ENCODE data around the gene SOCS2. TPM values are rescaled to one million over a fixed set of nuclear protein-coding genes. Genes with fewer than 3 reads are reported as not detected.
"Not testable (repeated sequence)": the region's sequence is repeated elsewhere in the genome, so short reads cannot be mapped to it uniquely, and the experiment has no call there.

The SOCS2 gene, protein sequence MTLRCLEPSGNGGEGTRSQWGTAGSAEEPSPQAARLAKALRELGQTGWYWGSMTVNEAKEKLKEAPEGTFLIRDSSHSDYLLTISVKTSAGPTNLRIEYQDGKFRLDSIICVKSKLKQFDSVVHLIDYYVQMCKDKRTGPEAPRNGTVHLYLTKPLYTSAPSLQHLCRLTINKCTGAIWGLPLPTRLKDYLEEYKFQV
- 16.6 TPM for polyA plus RNA-seq (ENCODE audit: insufficient read length)

DNA sequence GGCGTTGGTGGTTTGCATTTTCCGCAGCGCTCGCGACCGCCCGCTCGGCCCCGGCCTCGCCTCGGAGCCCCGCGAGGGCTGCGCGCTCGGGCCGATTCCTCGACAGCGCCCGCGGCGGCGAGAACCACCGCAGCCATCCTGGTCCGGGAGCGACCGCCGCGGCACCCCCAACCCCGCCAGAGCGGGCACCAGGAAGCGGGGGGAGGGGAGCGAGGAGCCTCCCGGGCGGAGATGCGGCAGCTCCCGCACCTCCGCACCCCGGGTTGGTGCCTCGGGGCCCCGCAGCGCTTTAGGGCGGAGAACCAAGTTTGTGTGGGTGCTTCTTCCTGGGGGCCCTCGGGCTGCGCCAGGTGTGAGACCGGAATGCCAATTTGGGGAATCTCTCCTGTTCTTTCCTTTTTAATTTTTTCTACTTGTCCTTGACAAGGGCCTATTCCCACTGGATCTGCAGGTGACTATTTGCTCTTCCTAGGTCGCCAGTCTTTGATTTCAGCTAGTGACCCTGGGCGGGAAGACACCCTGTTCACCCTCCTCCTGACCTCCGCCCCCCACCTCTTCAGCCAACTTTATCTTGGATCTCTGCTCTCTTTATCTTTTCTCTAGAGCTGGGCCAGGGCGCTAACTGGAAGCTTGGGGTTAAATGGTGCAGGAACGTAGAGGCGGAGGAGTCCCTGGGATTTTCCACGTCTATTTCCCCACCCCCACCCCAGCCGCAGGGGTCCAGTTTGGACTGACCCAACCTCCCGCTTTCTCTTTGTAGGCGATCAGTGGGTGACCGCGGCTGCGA is at the start of gene SOCS2:
Gene SOCS2 (plus strand): TSS at position 751 of the 787 bp plus-strand sequence. CDS start 223 bp downstream, outside the sequence.
- DNase-seq: peak; percentile 60

DNA sequence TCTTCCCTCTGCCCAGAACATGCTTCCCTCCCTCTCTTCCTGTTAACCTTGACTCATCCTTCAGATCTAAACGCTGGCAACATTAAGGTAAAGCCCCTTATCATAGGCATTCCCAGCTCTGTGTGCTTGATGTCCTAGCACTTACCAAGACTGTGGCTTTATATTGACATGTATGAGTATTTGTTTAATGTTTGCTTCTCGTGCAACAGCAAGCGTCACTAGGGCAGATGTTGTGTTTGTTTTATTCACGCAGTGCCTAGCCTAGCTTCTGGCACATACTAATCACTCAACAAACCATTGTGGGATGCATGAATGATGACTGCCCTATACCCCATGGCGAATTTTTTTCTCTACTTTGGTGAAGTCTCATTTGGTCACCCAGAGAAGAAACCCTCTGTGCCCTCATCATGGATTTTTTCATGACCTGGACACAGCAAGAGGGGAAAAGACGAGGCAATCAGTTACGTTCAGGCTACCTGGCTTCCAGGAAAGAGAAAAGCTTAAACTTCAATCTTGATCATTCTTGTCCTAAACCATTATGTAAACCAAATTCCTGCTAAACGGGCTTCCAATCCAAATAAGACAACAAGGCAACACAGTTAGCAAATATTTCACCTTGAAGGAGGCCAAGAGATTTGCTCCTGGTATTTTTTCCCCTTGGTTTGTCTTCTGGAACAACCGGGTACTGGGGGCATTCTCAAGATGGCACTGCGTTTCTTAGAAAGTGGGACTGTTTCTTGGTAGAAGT is 47.9 kb upstream of the SOCS2 start:
- no peak for DNase-seq

DNA sequence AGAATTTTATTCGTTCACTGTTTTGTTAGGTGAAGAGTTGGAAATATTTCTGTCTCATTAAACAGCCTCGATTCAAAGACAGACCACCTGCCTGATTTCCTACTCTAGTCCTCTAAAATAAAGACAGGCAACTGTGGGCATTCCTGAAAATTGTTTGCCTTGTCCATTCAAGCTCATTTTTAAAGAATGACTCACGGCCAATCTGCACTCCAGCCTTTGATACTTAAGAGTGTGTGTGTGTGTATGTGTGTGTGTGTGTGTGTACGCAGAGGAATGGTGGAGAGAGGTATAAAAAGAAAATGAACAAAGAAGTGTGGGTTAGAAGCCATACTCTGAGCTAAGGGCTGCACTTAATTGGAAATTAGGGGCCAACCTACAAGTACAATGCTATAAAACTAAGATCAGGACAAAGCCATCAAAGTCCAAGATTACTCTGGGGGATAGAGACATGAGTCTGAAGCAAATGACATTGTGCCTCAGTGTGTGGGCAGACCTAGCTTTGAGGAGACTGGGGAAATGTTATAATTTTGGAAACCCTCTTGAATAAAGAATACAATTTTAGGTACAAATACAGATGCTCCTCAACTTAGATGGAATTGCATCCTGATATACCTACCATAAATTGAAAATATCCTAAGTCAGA is 45.6 kb upstream of the SOCS2 start:
- DNase-seq: no peak

DNA sequence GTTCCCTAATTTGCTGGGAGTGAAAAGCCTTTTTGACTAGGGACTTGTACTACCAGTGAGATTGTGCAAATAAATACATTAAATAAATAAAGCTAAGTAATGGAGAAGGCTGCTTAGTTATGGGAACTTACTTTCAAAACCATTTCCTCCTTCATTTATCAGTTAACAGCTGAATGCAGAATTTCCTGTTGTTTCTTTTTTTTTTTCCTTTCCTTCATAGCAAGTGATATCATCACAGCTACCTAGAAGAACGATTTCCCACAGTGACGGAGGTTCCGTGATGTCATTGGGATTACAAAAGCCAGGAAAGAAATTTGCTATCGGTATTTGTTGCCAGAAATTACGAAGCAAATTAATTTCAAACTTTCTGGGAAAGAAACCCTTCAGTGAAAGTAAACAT is 42.1 kb upstream of the SOCS2 start:
- DNase-seq: no peak

DNA sequence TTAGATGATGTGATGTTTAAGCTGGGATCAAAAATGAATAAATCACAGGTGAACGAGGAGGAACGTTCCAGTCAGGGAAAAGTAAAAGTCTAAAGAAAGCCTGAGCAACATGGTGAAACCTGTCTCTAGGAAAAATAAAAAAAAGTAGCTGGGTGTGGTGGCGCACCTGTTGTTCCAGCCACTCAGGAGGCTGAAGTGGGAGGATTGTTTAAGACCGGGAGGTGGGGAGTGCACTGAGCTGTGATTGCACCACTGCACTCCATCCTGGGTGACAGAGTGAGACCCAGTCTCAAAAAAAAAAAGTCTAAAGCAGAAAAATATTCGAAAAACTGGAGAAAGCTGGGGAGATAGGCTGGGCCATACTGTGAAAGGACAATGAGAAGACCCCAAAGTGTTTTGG is 39.2 kb upstream of the SOCS2 start:
- DNase-seq: no peak

DNA sequence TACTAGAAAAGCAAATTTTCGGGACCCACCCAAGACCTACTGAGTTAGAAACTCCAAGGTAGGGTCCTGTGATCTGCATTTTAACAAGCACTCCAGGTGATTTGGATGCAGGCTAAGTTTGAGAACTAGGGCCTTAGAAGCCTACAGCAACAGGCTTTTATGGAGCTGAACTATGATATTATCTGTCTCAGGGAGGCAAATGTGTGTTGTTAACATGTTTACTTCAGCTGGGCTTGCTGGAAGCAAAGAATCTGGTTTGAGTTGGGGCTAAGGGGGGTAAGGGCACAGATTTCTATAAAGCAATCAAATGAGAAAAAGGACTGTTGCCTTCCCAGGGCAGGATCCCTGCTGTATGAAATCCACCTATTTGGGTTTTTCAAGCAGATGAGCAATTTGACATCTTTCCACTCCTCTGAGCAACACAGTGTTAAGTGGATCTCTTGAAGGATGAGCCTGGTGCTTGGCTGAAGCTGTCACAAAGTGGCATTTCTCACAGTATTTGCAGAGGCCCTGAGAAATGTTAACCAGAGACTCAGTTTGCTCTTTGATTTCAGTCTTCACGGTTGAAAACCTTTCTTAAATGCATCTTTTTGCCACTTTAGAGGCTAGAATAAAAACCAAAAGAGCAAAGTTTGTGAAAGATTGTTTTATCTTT is 36.2 kb upstream of the SOCS2 start:
- DNase-seq: no peak

DNA sequence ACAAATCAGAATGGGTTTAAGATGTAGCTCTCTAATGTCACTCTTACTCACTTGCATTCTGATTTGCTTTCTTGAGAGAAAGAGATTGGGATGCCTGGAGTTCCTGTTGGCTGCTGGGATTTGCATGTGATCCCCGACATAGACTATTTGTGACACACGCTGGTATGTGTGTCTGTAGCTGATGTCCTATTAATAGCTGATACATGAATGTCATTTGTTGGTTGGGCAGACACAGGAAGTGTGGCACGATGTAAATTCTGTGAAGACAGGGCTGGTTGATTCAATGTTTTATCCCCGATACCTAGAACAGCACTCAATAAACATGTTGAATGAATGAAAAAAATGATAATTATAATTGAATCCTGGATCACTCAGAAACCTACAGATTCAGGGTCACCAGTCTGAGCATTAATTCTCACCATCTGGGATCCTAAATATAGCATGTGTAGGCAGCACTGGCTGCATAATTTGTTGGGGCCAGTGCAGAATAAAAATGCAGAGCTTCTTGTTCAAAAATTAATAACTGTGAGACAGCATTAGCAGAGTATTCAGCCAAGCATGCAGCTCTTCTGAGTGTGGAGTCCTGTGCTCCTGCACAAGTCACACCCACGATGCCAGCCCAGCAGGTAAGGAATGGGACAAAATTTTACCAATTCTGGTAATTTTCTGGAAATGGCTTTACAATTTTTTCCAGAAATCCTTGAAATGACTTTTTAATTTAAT is 35.5 kb upstream of the SOCS2 start:
- no peak for DNase-seq

DNA sequence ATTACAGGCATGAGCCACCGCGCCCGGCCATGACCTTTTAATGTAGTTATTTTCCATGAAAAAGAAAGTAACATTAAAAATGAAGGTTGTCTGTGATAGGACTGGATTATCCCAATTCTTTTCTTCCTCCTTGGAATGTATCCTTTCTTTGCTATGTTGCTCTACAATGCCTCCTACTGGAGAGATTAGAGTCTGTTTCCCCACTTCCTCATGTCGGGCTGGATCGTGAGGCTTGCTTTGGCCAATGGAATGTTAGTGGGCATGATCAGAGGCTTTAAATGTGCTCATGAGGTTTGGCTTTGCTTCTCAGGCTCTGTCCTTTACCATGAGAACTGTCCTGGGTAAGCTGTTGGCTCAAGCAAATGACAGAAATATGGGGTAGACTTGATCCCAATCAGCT is 34.7 kb upstream of the SOCS2 start:
- DNase-seq: no peak

DNA sequence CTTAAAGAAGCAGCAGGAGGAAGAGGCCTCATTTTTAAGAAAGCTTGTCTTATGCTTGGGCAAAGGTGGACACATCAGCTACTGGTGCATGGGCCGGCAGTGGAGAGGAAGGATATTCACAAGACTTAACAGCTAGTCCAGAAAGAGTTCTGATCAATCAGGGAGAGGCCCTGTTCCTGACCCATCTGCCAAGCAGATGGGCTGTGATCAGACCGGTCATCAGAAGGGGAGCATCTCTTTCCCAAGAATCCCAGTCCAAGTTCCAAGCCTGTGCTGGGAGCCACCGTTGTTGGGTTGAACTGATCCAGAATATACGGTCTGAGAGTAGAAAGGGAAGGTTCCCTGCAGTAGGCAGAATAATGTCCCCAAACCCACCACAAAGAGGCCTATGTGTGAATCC is 32.7 kb upstream of the SOCS2 start:
- no peak for DNase-seq

DNA sequence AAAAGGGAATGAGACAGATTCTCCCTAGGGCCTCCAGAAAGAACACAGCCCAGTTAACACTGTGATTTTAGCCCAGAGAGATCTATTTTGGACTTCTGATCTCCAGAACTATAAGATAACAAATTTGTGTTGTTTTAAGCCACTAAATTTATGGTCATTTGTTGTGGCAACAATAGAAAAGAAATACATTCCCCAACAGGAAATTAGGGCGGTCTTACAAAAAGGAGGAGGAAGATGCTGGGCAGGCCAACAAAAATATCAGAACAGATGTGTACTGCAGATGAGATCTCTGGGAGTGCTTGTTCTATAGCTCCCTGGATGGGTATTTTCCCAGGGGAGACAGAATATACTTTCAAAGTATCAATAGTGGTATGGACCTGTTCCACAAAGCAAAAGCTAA is 32.0 kb upstream of the SOCS2 start:
- DNase-seq: no peak

DNA sequence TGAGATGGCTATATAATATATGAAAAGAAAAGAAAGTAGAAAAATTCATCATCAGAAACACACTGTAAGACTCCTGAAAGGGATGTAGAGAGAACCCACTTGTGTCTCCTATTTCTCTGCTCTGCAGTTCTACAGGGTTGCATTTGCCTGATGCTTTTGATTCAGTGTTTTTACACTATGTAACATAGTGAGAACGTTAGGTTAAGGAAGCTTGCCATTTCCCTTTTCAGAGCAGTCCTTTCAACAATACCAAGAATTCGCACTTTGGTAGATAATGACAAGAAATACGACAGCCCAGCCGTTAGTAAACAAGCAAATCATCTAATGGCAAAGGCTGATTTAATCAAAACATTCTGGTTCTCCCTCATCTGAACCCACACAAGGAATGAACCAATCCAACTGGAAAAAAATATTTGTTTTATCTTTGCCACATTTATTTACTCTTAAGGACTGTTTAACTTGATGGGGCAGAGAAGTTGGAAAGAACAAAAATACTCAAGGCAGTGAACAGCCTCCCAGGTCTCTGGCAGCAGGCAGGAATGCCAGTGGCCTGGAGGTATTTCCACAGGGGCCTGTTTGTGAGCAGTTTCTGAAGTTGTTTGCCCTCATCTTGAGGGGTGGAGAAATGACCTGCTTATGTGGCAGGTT is 30.8 kb upstream of the SOCS2 start:
- DNase-seq: no peak

DNA sequence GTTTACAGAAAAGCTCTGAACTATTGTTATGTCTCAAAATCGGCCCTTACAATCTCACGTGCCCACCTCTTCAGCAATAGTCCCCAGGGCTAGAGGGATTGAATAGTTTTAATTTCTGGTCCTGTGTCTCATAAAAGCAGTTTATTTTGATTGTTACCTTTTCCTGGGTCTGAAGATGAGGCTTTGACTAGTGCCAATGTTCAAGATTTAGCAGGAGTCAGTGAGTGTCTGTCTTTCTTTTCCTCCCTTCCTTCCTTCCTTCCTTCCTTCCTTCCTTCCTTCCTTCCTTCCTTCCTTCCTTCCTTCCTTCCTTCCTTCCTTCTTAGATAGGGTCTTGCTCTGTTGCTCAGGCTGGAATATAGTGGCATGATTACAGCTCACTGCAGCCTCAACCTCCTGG is 24.7 kb upstream of the SOCS2 start:
- DNase-seq: no peak

DNA sequence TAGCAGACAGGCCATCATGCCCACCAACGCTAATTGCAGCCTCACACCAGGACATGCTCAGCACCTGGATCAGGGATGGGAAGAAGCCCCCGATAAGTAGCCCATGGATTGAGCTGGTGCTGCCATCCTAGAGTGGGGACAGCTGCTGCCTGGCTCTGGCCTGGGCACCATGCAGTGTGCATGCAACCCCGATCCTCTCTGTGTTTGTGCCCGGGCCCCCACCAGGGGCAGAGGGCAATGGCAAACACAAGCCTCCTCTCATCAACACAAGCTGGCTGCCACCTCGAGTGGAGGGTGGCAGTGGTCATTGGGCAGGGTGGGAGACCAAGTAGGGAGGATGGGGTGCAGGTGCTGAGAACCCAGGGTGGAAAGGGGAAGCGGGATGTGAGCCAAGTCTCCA is 23.3 kb upstream of the SOCS2 start:
- DNase-seq: no peak

DNA sequence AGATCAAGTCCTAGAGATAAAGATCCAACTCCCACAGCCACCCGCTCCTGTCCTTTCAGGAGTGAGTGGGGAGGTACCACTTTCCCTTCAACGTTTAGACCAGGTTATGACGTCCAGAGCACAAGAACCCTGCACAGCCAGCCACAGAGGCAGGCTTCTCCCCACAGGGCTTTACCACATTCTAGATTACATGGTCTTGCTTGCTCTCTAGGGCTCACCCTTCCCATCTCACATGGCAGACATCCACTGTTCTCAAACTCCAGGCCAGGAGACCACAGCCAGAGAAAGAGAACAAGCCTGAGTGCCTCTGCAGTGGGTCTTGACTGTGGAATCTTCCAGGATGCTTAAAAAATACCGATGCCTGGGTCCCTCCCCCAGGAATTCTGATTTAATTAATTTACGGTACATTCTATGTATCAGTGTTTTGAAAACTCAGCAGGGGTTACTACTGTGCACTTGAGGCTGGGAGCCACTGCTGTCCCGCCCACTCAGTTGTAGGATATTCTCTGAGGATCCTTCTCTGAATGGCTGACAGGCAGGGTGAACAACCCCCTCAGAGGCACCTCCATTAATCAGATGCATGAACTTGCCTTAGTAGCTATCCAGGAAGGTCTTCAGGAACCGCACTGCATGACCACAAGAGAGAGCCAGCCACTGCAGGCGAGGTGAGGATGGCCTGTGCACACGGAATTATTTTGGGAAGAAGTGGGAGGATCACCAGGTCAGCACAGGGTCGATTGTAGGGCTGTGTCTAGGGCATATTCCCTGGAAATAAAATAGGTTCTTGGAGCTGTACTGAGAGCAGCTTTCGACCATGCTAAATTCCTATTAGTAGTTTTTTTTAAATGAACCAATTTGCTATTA is 21.5 kb upstream of the SOCS2 start:
- no peak for DNase-seq

DNA sequence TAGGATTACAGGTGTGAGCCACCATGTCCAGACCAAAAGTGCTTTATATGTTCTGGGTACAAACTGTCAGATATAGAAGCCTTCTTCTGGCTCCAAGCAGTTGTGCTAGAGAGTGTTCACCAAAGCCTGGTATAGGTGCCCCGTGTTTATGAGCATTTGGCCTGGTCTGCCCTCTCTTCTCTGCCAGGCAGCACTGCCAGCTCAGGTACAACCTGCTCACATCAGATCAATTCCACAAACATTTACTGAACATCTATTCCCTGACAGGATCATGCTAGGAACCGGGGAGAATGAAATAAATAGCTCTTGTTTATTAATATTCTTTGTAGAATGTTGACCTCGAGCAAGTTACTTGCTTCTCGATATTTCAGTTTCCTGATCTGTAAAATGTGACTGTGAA is 20.0 kb upstream of the SOCS2 start:
- no peak for DNase-seq

DNA sequence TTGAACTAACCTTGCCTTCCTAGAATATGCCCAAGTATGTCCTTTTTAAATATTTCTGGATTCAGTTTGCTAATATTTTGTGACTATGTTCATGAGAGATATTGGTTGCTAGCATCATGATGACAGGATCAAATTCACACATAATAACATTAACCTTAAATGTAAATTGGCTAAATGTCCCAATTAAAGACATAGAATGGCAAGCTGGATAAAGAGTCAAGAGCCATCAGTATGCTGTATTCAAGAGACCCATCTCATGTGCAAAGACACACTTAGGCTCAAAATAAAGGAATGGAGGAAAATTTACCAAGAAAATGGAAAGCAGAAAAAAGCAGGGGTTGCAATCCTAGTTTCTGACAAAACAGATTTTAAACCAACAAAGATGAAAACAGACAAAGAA is 14.6 kb upstream of the SOCS2 start:
- DNase-seq: not testable (repeated sequence)

DNA sequence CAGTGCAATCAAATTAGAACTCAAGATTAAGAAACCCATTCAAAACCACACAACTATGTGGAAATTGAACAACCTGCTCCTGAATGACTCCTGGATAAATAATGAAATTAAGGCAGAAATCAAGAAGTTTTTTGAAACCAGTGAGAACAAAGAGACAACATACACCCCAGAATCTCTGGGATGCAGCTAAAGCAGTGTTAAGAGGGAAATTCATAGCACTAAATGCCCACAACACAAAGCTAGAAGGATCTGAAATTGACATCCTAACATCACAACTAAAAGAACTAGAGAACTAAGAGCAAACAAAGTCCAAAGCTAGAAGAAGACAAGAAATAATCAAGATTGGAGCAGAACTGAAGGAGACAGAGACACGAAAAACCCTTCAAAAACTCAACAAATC is 13.8 kb upstream of the SOCS2 start:
- DNase-seq: not testable (repeated sequence)

DNA sequence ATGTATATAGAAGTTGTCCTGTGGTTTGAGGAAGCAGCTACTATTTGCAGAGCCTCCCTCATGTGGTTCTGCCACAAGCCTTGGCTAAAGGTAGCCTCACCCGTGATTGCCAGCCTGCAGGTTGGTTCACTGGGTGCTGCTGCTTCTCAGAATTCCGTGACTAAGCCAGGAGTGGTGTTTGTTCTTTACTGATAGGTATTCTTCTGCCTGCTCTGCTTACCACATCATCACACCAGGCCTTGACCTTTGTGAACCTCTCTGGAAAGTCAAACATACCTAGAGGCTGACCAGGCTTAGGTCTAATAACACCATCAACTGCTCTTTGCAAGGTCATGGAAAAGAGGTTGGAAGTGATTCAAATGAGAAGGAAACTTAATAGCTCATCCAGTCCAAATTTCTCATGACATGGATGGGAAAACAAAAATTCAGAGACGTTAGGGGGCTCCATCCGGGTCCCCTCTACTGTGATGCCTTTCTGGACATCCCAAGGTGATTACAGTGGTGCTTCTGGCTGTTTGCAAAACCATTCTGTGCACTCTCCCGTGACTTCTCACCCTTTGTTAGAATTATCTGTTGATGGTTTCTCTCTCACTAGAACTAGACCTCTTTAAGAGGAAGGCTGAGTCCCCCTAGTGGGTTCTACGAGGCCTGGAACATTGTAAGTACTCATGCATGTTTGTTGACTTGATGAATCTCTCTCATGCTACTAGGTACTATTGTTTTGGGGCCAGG is 8.5 kb upstream of the SOCS2 start:
- DNase-seq: no peak

DNA sequence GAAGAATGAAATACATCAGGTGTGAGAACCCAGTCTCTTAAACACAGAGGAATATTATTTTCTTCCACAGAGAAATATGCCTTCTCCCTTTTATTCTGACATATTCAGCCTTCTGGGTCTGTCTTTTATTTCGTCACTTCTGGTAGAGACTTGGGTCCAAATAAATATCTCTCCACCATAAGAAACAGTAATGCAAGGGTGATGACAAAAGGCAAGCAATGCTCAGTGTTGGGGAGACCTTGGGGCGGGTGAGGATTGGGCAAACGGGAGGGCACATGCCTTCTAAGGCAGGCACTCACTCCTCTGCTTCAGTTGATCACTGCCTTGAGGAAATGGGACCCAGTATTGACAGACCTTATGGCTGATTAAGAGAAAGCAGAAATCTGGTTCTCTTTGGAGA is 6.7 kb upstream of the SOCS2 start:
- no peak for DNase-seq

DNA sequence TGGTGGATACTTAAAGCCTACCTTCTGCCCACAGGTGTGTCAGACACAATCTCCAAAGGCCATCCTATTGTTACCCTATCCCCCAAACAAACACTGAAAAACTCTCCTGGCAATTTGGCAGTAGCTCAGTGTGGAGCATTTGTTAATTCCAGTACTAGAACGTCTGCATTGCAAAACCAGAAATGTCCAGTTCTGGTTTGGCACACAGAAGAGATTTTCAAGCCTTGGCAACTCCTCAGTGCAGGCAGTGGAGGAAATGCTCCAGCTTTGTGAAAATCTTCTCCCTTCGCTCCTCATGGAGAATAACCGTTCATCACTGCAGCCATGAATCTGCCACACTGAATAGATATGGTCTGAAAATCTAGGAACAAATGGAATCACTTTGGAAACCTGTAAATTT is 5.3 kb upstream of the SOCS2 start:
- DNase-seq: no peak
